ENCODE data around the gene RUNX1. TPM values are rescaled to one million over a fixed set of nuclear protein-coding genes. Genes with fewer than 3 reads are reported as not detected.

The RUNX1 gene
- total RNA-seq, 1 experiment from 2014 or later = 95.4 TPM

DNA sequence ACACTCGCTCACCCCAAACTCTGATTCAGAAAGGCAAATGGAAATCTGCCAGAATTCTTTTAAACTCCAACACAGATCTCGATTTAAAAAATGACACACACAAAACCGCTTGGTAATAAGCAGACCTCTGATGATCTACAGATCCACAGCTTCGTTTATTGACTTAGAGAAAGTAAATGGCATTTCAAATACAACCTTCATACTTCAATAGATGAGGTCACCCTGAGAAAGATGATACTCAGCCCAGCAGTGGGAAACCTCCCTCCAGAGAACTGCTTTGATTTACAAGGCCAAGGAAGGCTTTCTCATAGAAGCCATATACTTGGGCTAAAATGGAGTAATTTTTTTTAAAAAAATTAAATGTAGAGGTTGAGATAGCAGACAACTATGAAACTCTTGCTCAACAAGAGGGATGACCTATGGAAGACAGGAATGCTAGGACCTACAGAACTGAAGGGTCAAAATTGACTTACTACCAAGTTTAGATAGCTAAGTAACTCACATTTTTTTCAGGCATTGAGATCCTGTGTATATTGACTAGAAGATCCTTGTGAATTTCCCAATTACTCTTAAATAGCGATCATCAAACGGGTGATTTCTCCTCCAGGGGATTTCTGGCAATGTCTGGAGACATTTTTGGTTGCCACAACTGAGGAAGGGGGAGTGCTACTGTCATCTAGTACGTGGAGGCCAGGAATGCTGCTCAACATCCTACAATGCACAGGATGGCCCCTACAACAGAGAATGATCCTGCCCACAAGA lies 236.4 kb downstream of the RUNX1 start:
- Mint-ChIP-seq H3K9me3 (ENCODE audit: low read depth, unreplicated experiment) (no peaks in the 10 kb centered on the region), H3K27ac (ENCODE audit: unreplicated experiment) (no peak overlapping the region), H3K27me3 (ENCODE audit: unreplicated experiment) (no peaks in the 10 kb centered on the region), H3K4me3 (ENCODE audit: low read depth, unreplicated experiment) (no peak overlapping the region), H3K4me1 (ENCODE audit: low read depth, unreplicated experiment) (peaks cover 46% of the 10 kb centered on the region), H3K36me3 (ENCODE audit: insufficient read depth, unreplicated experiment) (peaks cover 60% of the 10 kb centered on the region)
- CTCF ChIA-PET = interaction anchor here (1.3 kb wide), 1 partner anchor 67 kb away, joined by 3 read pairs; no protein-coding TSS in a partner anchor
- TF ChIP-seq, protein P1, sequence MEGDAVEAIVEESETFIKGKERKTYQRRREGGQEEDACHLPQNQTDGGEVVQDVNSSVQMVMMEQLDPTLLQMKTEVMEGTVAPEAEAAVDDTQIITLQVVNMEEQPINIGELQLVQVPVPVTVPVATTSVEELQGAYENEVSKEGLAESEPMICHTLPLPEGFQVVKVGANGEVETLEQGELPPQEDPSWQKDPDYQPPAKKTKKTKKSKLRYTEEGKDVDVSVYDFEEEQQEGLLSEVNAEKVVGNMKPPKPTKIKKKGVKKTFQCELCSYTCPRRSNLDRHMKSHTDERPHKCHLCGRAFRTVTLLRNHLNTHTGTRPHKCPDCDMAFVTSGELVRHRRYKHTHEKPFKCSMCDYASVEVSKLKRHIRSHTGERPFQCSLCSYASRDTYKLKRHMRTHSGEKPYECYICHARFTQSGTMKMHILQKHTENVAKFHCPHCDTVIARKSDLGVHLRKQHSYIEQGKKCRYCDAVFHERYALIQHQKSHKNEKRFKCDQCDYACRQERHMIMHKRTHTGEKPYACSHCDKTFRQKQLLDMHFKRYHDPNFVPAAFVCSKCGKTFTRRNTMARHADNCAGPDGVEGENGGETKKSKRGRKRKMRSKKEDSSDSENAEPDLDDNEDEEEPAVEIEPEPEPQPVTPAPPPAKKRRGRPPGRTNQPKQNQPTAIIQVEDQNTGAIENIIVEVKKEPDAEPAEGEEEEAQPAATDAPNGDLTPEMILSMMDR (IDR thresholded peaks at IDR 0.05; ENCODE audit: unreplicated experiment) = no peak
- no peak for DNase-seq
- intact Hi-C loops (cut with micrococcal nuclease; ENCODE audit: unreplicated experiment) = no loop called here
- no TSS peak for BruUV-seq (replicated peaks)

GRCh38 chr21:34811368-34811767 lies 237.7 kb downstream of the RUNX1 start:
- H3K4me1 Mint-ChIP-seq (ENCODE audit: low read depth, unreplicated experiment) = peaks cover 59% of the 10 kb centered on the region
- CTCF ChIA-PET = interaction anchor here (1.3 kb wide), 1 partner anchor 66 kb away, joined by 3 read pairs; no protein-coding TSS in a partner anchor
- peak overlapping the region; percentile 33 for H3K27ac Mint-ChIP-seq (ENCODE audit: unreplicated experiment)
- peaks cover 69% of the 10 kb centered on the region for H3K36me3 Mint-ChIP-seq (ENCODE audit: insufficient read depth, unreplicated experiment)
- no peak overlapping the region for H3K4me3 Mint-ChIP-seq (ENCODE audit: low read depth, unreplicated experiment)
- no peak for DNase-seq
- no peaks in the 10 kb centered on the region for H3K9me3 Mint-ChIP-seq (ENCODE audit: low read depth, unreplicated experiment)
- intact Hi-C loops (cut with micrococcal nuclease; ENCODE audit: unreplicated experiment) = no loop called here
- H3K27me3 Mint-ChIP-seq (ENCODE audit: unreplicated experiment) = no peaks in the 10 kb centered on the region
- TF ChIP-seq, protein P1 (IDR thresholded peaks at IDR 0.05; ENCODE audit: unreplicated experiment) = no peak
- BruUV-seq (replicated peaks) = no TSS peak

DNA sequence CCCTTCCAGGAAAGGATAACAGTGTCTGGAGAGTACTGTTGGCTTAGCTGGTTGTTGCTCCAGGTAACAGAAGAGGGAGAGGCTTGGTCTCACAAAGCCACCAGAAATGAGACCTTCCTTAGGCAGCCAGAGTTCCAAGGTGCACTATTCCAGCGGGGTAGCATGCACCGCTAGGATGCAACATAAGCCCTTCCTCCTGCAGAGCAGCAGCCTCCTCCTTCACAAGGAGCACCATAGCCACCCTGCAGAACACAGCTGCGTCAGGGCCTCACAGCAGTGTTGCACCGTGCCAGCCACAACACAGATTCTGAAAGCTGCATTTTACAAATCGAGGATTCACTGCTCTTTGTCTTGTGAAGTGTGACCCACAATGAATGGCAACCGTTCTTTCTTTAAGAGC lies 238.3 kb downstream of the RUNX1 start:
- H3K27ac Mint-ChIP-seq (ENCODE audit: unreplicated experiment) = no peak overlapping the region

DNA sequence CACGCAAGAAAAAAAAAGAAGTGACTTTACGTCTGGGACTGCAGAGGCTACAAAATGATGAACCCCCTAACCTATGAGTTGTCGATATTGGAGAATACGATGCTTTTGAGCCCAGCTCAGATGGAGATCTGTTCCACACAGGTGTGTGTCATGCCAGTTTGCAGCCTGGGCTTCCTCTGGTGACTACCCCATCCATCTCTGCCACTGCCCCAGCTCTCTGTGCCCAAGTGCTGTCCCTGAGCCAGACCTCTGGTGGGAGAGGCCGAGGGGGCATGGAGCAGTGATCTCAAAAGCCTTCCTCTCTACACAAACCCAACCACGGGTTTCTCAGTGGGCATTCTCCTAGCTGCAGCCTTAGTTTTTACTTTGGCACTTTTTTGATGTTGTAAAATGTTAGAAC lies 239.3 kb downstream of the RUNX1 start:
- CTCF ChIA-PET = interaction anchor here (1.3 kb wide), 1 partner anchor 36 kb away, joined by 3 read pairs; no protein-coding TSS in a partner anchor
- peaks cover 4% of the 10 kb centered on the region for H3K9me3 Mint-ChIP-seq (ENCODE audit: low read depth, unreplicated experiment)
- no peak for DNase-seq
- H3K4me1 Mint-ChIP-seq (ENCODE audit: low read depth, unreplicated experiment) = peaks cover 56% of the 10 kb centered on the region
- no TSS peak for BruUV-seq (replicated peaks)
- H3K4me3 Mint-ChIP-seq (ENCODE audit: low read depth, unreplicated experiment) = no peak overlapping the region
- TF ChIP-seq, protein P1 (IDR thresholded peaks at IDR 0.05; ENCODE audit: unreplicated experiment) = no peak
- H3K36me3 Mint-ChIP-seq (ENCODE audit: insufficient read depth, unreplicated experiment) = peaks cover 62% of the 10 kb centered on the region
- no peaks in the 10 kb centered on the region for H3K27me3 Mint-ChIP-seq (ENCODE audit: unreplicated experiment)
- H3K27ac Mint-ChIP-seq (ENCODE audit: unreplicated experiment) = no peak overlapping the region
- intact Hi-C loops (cut with micrococcal nuclease; ENCODE audit: unreplicated experiment) = loop anchor here (5.0 to 10.0 kb wide), 2 partner anchors 65 to 72 kb away; no protein-coding TSS in a partner anchor

More for the DNA sequence above, 238.3 kb downstream of the RUNX1 start:
- no peak overlapping the region for H3K4me3 Mint-ChIP-seq (ENCODE audit: low read depth, unreplicated experiment)
- TF ChIP-seq, protein P1 (IDR thresholded peaks at IDR 0.05; ENCODE audit: unreplicated experiment) = no peak
- no TSS peak for BruUV-seq (replicated peaks)
- no peaks in the 10 kb centered on the region for H3K27me3 Mint-ChIP-seq (ENCODE audit: unreplicated experiment)
- CTCF ChIA-PET = interaction anchor here (1.3 kb wide), 1 partner anchor 35 kb away, joined by 3 read pairs; no protein-coding TSS in a partner anchor
- peaks cover 65% of the 10 kb centered on the region for H3K36me3 Mint-ChIP-seq (ENCODE audit: insufficient read depth, unreplicated experiment)
- DNase-seq = no peak
- H3K9me3 Mint-ChIP-seq (ENCODE audit: low read depth, unreplicated experiment) = no peaks in the 10 kb centered on the region
- intact Hi-C loops (cut with micrococcal nuclease; ENCODE audit: unreplicated experiment) = no loop called here
- peaks cover 58% of the 10 kb centered on the region for H3K4me1 Mint-ChIP-seq (ENCODE audit: low read depth, unreplicated experiment)
